ENCODE results near the gene LACTBL1. TPM values are rescaled to one million over a fixed set of nuclear protein-coding genes. Genes with fewer than 3 reads are reported as not detected.

The LACTBL1 gene
- total and polyA plus RNA-seq, 2 of the 8 experiments (the other 6 are each of a cell fraction or from before 2014, with no cell fraction given), result not detected

DNA sequence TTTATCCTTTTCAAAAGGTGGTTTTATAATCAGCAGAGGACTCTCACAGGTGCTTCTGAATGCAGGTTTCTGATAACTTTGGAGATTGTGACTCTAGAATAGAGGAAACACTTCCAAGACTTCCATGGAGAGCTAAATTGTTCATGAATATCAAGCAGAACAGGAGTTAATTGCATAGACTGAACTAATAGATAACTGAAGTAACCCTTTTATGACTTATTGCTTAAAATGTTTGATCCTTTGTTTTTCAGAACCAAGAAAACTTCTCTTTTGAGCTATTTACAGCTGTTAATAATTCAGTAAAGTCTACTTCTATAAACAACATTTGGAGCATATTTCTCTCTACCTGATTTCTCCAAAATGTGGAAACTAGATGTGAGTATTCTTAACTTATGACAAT lies 23.1 kb upstream of the LACTBL1 start (continued):
- TF ChIP-seq, protein P1, sequence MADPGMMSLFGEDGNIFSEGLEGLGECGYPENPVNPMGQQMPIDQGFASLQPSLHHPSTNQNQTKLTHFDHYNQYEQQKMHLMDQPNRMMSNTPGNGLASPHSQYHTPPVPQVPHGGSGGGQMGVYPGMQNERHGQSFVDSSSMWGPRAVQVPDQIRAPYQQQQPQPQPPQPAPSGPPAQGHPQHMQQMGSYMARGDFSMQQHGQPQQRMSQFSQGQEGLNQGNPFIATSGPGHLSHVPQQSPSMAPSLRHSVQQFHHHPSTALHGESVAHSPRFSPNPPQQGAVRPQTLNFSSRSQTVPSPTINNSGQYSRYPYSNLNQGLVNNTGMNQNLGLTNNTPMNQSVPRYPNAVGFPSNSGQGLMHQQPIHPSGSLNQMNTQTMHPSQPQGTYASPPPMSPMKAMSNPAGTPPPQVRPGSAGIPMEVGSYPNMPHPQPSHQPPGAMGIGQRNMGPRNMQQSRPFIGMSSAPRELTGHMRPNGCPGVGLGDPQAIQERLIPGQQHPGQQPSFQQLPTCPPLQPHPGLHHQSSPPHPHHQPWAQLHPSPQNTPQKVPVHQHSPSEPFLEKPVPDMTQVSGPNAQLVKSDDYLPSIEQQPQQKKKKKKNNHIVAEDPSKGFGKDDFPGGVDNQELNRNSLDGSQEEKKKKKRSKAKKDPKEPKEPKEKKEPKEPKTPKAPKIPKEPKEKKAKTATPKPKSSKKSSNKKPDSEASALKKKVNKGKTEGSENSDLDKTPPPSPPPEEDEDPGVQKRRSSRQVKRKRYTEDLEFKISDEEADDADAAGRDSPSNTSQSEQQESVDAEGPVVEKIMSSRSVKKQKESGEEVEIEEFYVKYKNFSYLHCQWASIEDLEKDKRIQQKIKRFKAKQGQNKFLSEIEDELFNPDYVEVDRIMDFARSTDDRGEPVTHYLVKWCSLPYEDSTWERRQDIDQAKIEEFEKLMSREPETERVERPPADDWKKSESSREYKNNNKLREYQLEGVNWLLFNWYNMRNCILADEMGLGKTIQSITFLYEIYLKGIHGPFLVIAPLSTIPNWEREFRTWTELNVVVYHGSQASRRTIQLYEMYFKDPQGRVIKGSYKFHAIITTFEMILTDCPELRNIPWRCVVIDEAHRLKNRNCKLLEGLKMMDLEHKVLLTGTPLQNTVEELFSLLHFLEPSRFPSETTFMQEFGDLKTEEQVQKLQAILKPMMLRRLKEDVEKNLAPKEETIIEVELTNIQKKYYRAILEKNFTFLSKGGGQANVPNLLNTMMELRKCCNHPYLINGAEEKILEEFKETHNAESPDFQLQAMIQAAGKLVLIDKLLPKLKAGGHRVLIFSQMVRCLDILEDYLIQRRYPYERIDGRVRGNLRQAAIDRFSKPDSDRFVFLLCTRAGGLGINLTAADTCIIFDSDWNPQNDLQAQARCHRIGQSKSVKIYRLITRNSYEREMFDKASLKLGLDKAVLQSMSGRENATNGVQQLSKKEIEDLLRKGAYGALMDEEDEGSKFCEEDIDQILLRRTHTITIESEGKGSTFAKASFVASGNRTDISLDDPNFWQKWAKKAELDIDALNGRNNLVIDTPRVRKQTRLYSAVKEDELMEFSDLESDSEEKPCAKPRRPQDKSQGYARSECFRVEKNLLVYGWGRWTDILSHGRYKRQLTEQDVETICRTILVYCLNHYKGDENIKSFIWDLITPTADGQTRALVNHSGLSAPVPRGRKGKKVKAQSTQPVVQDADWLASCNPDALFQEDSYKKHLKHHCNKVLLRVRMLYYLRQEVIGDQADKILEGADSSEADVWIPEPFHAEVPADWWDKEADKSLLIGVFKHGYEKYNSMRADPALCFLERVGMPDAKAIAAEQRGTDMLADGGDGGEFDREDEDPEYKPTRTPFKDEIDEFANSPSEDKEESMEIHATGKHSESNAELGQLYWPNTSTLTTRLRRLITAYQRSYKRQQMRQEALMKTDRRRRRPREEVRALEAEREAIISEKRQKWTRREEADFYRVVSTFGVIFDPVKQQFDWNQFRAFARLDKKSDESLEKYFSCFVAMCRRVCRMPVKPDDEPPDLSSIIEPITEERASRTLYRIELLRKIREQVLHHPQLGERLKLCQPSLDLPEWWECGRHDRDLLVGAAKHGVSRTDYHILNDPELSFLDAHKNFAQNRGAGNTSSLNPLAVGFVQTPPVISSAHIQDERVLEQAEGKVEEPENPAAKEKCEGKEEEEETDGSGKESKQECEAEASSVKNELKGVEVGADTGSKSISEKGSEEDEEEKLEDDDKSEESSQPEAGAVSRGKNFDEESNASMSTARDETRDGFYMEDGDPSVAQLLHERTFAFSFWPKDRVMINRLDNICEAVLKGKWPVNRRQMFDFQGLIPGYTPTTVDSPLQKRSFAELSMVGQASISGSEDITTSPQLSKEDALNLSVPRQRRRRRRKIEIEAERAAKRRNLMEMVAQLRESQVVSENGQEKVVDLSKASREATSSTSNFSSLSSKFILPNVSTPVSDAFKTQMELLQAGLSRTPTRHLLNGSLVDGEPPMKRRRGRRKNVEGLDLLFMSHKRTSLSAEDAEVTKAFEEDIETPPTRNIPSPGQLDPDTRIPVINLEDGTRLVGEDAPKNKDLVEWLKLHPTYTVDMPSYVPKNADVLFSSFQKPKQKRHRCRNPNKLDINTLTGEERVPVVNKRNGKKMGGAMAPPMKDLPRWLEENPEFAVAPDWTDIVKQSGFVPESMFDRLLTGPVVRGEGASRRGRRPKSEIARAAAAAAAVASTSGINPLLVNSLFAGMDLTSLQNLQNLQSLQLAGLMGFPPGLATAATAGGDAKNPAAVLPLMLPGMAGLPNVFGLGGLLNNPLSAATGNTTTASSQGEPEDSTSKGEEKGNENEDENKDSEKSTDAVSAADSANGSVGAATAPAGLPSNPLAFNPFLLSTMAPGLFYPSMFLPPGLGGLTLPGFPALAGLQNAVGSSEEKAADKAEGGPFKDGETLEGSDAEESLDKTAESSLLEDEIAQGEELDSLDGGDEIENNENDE (IDR thresholded peaks at IDR 0.05; ENCODE audit: insufficient replicate concordance, low read length), result no peak
- TF ChIP-seq BRCA1 (IDR thresholded peaks at IDR 0.05; ENCODE audit: low read depth, low read length) (no peak), KDM4A (IDR thresholded peaks at IDR 0.05; ENCODE audit: low read depth, low read length, severe bottlenecking) (no peak), TEAD4 (IDR thresholded peaks at IDR 0.05; ENCODE audit: low read depth, low read length) (no peak), POLR2A (IDR thresholded peaks at IDR 0.05; ENCODE audit: control extremely low read depth in 1 of 2, low read depth in 2 of 2, low read length in 2 of 2) (no peak), ATF2 (IDR thresholded peaks at IDR 0.05; ENCODE audit: low read length) (no peak), TCF12 (IDR thresholded peaks at IDR 0.05; ENCODE audit: low read depth, low read length) (no peak), SUZ12 (IDR thresholded peaks at IDR 0.05; ENCODE audit: low read length) (no peak), NANOG (IDR thresholded peaks at IDR 0.05; ENCODE audit: insufficient read depth, low read depth, low read length, poor library complexity, severe bottlenecking) (no peak)

Data from H1 (cell line).